Tibial nerve (tissue), 4 donors: Measurements from ENCODE around the gene HAUS6. TPM values are rescaled to one million over a fixed set of nuclear protein-coding genes. Genes with fewer than 3 reads are reported as not detected.
A peak's percentile ranks its signal among the peaks of the same experiment; 100 is the strongest.
"Not testable (repeated sequence)": the region's sequence is repeated elsewhere in the genome, so short reads cannot be mapped to it uniquely, and the experiment has no call there.

ENCODE experiments used
- DNase-seq, 2 donors: peaks; one replicate each; pipeline ENCODE4 v3.0.0-alpha.2; 2019; ENCODE audit warnings: low spot score in 2 of 2
- H3K27ac ChIP-seq, 4 donors: fragments of 200-600 bp; sonication (generic) in 3 of 4; one replicate each; pipeline ENCODE4 v1.5.1; 2017 to 2019; ENCODE audit warnings: mild to moderate bottlenecking in 1 of 4
- H3K27me3 ChIP-seq, 2 donors: fragments of 200-600 bp; sonication (generic) in 1 of 2; one replicate each; pipeline versions ENCODE4 v1.5.1 to v1.6.0; 2017 to 2019
- H3K36me3 ChIP-seq, 3 donors: fragments of 200-600 bp; sonication (generic); one replicate each; pipeline ENCODE4 v1.5.1; 2018 to 2019
- H3K4me1 ChIP-seq, 4 donors: fragments of 200-600 bp; sonication (generic) in 3 of 4; one replicate each; pipeline ENCODE4 v1.5.1; 2017 to 2019
- H3K4me3 ChIP-seq, 4 donors: fragments of 200-600 bp; sonication (generic) in 3 of 4; one replicate each; pipeline ENCODE4 v1.5.1; 2017 to 2019; ENCODE audit warnings: mild to moderate bottlenecking in 1 of 4, moderate library complexity in 1 of 4
- H3K9me3 ChIP-seq, 4 donors: fragments of 200-600 bp; sonication (generic) in 3 of 4; one replicate each; pipeline ENCODE4 v1.5.1; 2017 to 2019
- CTCF ChIP-seq, 5 experiments: fragments of 200-600 bp in 3 of 5; fragments of 450-650 bp in 2 of 5; sonication (generic) in 3 of 5; IDR thresholded peaks; one replicate each; pipeline ENCODE4 v1.5.1; 2016 to 2019; ENCODE audit warnings: antibody characterized with exemption in 5 of 5, mild to moderate bottlenecking in 3 of 5, moderate library complexity in 2 of 5
- EP300 ChIP-seq, 2 donors: sonication (generic); formaldehyde crosslinking; IDR thresholded peaks; one replicate each; pipeline ENCODE4 v1.6.1; 2017; ENCODE audit warnings: antibody characterized with exemption in 2 of 2, mild to moderate bottlenecking in 1 of 2
- POLR2A ChIP-seq, 2 donors: fragments of 450-650 bp; IDR thresholded peaks; one replicate each; pipeline ENCODE4 v1.6.1; 2017; ENCODE audit warnings: antibody characterized with exemption in 2 of 2, mild to moderate bottlenecking in 2 of 2, moderate library complexity in 2 of 2
- WGBS, 2 donors: methylation state at CpG; one replicate each; pipeline ENCODE4 v1.1.5; 2018; 5-methylcytosine and 5-hydroxymethylcytosine counted together
- total RNA-seq, 4 donors: library from RNA; depleted of rRNA; stranded (reverse); fragments of >200 nt; gene quantifications; one replicate each; pipeline ENCODE4 v1.1.0, GENCODE V29; 2016

The HAUS6 gene
- total RNA-seq: 10 to 100 TPM; 10.1 to 37.1 (median 11.2) TPM

GRCh38 chr9:19102631-19103345, at the start of gene HAUS6:
Gene HAUS6 (minus strand): TSS chr9:19102904. CDS start chr9:19102651, 253 bp downstream.
- no peaks in the 10 kb centered on the region for H3K27me3 ChIP-seq
- DNase-seq: peak; percentile 88 to 92
- no peaks in the 10 kb centered on the region for H3K9me3 ChIP-seq
- H3K36me3 ChIP-seq: no peaks in the 10 kb centered on the region
- WGBS, 2 donors: 4 to 14% methylated on average over 34 to 42 of the region's 46 CpGs
- H3K4me3 ChIP-seq: peak within 1 kb of the TSS; percentile 61 to 89 (median 76)
- TF ChIP-seq CTCF (IDR thresholded peaks at IDR 0.05): peak; percentile 25 to 89 (median 52)
- peak; percentile 33 to 77 for TF ChIP-seq POLR2A (IDR thresholded peaks at IDR 0.05)
- peak; percentile 85 to 96 for TF ChIP-seq EP300 (IDR thresholded peaks at IDR 0.05)
- peak within 1 kb of the TSS; percentile 78 to 95 (median 86) for H3K27ac ChIP-seq
- peaks cover 0 to 36% (median 13%) of the 10 kb centered on the region in 4 donors for H3K4me1 ChIP-seq

GRCh38 chr9:19152160-19152498, 49.4 kb upstream of the HAUS6 start:
- H3K9me3 ChIP-seq, H3K4me3 ChIP-seq, H3K27me3 ChIP-seq, H3K4me1 ChIP-seq, H3K27ac ChIP-seq, DNase-seq, H3K36me3 ChIP-seq: not testable (repeated sequence)
- WGBS, 2 donors: 70 to 71% methylated on average over 2 of the region's 2 CpGs

GRCh38 chr9:19151425-19152159, 48.9 kb upstream of the HAUS6 start:
- H3K27me3 ChIP-seq: no peaks in the 10 kb centered on the region
- no peak for DNase-seq
- H3K9me3 ChIP-seq: no peaks in the 10 kb centered on the region
- peaks cover 0 to 5% (median 0%) of the 10 kb centered on the region in 4 donors for H3K4me1 ChIP-seq
- 65 to 85% methylated on average over 5 of the region's 5 CpGs for WGBS, 2 donors
- H3K4me3 ChIP-seq: no peak overlapping the region
- no peak overlapping the region for H3K27ac ChIP-seq
- TF ChIP-seq EP300 (IDR thresholded peaks at IDR 0.05) (no peak), POLR2A (IDR thresholded peaks at IDR 0.05) (no peak), CTCF (IDR thresholded peaks at IDR 0.05) (no peak)
- H3K36me3 ChIP-seq: no peaks in the 10 kb centered on the region

GRCh38 chr9:19149230-19149629, 46.5 kb upstream of the HAUS6 start:
- Histone ChIP-seq H3K36me3 (no peaks in the 10 kb centered on the region), H3K27me3 (no peaks in the 10 kb centered on the region), H3K27ac (no peak overlapping the region), H3K4me3 (no peak overlapping the region), H3K4me1 (peaks cover 0 to 5% (median 0%) of the 10 kb centered on the region in 4 donors), H3K9me3 (no peaks in the 10 kb centered on the region)
- TF ChIP-seq CTCF (IDR thresholded peaks at IDR 0.05) (no peak), EP300 (IDR thresholded peaks at IDR 0.05) (no peak), POLR2A (IDR thresholded peaks at IDR 0.05) (no peak)
- no peak for DNase-seq
- WGBS, 2 donors: 36 to 43% methylated on average over 3 of the region's 3 CpGs

- 42% methylated on average over 5 of the region's 5 CpGs for WGBS, 2 donors
- no peak for DNase-seq
- TF ChIP-seq EP300 (IDR thresholded peaks at IDR 0.05) (no peak), POLR2A (IDR thresholded peaks at IDR 0.05) (no peak), CTCF (IDR thresholded peaks at IDR 0.05) (no peak)
- Histone ChIP-seq H3K27ac (no peak overlapping the region), H3K4me3 (no peak overlapping the region), H3K36me3 (no peaks in the 10 kb centered on the region), H3K4me1 (peaks cover 0 to 5% (median 0%) of the 10 kb centered on the region in 4 donors), H3K9me3 (no peaks in the 10 kb centered on the region), H3K27me3 (no peaks in the 10 kb centered on the region)
These were observed 45.5 kb upstream of the HAUS6 start for GRCh38 chr9:19148187-19148586.
